A549 treated with GW870086 at 1 μM for 4 hours (cell line): ENCODE measurements around the gene STK17A. TPM values are rescaled to one million over a fixed set of nuclear protein-coding genes. Genes with fewer than 3 reads are reported as not detected.

Source experiments
- total RNA-seq: library from RNA; stranded (reverse); fragments of 200-300 nt; extraction: Qiagen RNA extraction; gene quantifications from 5 replicates; pipeline ENCODE4 v1.2.3, GENCODE V29; 2022; ENCODE audit warnings: low read depth

The STK17A gene
- 29.9 to 35.4 TPM (median 31.1 TPM) in 5 replicates for total RNA-seq

GRCh38 chr7:43582503-43583423 is at the start of gene STK17A:
TSS of gene STK17A (plus strand) at chr7:43583108. CDS start at chr7:43583244, 136 bp downstream.

Other genes starting within 250 kb of the STK17A start
- gene COA1, start 146.4 kb downstream of the STK17A start, total RNA-seq: 87.0 to 97.6 TPM (median 92.6 TPM) in 5 replicates
- gene BLVRA, start 175.6 kb downstream of the STK17A start, total RNA-seq: 72.7 to 85.8 TPM (median 77.5 TPM) in 5 replicates